Adrenal gland (tissue), 5 donors: Measurements from ENCODE around the gene RASGRP2.

Experiments used
- POLR2A ChIP-seq, 2 donors: fragments of 450-650 bp; IDR thresholded peaks; one replicate each; pipeline ENCODE4 v1.6.1; 2017; ENCODE audit warnings: antibody characterized with exemption in 2 of 2, mild to moderate bottlenecking in 2 of 2, moderate library complexity in 1 of 2
- TF ChIP-seq, protein P1 (sequence below), 6 experiments: fragments of 450-650 bp in 4 of 6; fragments of 200-600 bp in 2 of 6; sonication (generic) in 1 of 6; IDR thresholded peaks; 1 replicate in 5 of 6; 2 replicates in 1 of 6; pipeline versions ENCODE4 v1.5.1 to v1.8.0; 2016 to 2021; ENCODE audit warnings: antibody characterized with exemption in 6 of 6, mild to moderate bottlenecking in 2 of 6, moderate library complexity in 1 of 6
- donor health status: DM: no; HTN: no; CAD: no.

DNA sequence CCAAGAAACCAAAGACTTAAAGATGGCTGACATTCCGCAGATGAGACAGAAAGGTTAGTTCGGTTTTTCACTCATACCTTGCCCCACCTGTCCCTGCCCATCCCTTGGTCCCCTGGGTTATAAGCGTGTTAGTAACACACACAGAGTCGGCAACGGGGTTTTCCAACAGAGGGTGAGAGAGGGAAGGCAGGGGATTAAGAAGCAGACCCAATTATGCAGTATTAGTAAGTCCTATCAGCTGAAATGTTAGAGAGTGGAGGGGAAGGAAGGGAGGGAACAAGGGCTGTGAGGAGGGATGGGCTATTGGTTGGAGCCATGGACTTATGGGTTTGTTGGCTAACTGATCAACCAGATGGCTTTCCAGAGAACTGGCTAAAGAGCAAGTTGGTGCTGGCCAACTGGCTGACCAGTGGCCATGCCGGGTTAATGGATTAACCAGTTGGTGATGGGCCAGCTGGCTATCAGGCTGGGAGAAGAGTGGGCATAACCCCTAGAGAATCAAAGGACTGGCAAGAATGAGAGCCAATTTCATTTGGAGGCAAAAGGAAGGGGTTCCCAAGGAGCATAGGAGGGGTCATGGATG, 66.4 kb downstream of the RASGRP2 start:
- TF ChIP-seq POLR2A (IDR thresholded peaks at IDR 0.05), result no peak
- TF ChIP-seq, protein P1, sequence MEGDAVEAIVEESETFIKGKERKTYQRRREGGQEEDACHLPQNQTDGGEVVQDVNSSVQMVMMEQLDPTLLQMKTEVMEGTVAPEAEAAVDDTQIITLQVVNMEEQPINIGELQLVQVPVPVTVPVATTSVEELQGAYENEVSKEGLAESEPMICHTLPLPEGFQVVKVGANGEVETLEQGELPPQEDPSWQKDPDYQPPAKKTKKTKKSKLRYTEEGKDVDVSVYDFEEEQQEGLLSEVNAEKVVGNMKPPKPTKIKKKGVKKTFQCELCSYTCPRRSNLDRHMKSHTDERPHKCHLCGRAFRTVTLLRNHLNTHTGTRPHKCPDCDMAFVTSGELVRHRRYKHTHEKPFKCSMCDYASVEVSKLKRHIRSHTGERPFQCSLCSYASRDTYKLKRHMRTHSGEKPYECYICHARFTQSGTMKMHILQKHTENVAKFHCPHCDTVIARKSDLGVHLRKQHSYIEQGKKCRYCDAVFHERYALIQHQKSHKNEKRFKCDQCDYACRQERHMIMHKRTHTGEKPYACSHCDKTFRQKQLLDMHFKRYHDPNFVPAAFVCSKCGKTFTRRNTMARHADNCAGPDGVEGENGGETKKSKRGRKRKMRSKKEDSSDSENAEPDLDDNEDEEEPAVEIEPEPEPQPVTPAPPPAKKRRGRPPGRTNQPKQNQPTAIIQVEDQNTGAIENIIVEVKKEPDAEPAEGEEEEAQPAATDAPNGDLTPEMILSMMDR (IDR thresholded peaks at IDR 0.05), result no peak
